HepG2 (cell line): ENCODE results near the gene FGF3. TPM values are rescaled to one million over a fixed set of nuclear protein-coding genes. Genes with fewer than 3 reads are reported as not detected.
A peak's percentile ranks its signal among the peaks of the same experiment; 100 is the strongest.

Source experiments
- ATAC-seq: fragments of 200-7000 bp; cut with Tn5 transposase; 3 replicates; pipeline ENCODE4 v1.9.1; 2020; ENCODE audit warnings: mild to moderate bottlenecking, moderate library complexity
- BruUV-seq: library from RNA; stranded (reverse); fragments of 400-500 nt; replicated peaks from 2 replicates; lab custom pipeline; 2021; lab: Mats Ljungman, UMichigan
- CTCF ChIA-PET: fragments of 300-600 bp; formaldehyde crosslinking; extraction: SDS; loops from one replicate; lab custom pipeline; 2021; ENCODE audit warnings: low total read pairs, inconsistent platforms, low intra/inter-chr PET ratio; lab: Yijun Ruan, JAX
- POLR2A ChIA-PET: fragments of 350-600 bp; sonication (Branson Sonifier 250); formaldehyde crosslinking; loops from one replicate; lab custom pipeline; 2020; ENCODE audit warnings: antibody characterized with exemption, inconsistent platforms; lab: Yijun Ruan, JAX
- DNase-seq: peaks from one replicate; pipeline ENCODE4 v3.0.0-alpha.2; 2015; ENCODE audit warnings: low spot score
- FAIRE-seq: peaks from 3 replicates; lab custom pipeline; 2011; peaks lifted over from hg19 to GRCh38; lab: Jason Lieb, UNC
- H2AFZ ChIP-seq: one replicate; pipeline ENCODE4 v1.6.1; 2011; ENCODE audit warnings: low read length, inconsistent platforms
- H3K27ac ChIP-seq: fragments of 300-600 bp; 3 replicates; pipeline ENCODE4 v1.8.0; 2011; ENCODE audit warnings: mixed run types, mild to moderate bottlenecking, mixed read lengths, low read length, inconsistent platforms; ENCODE audit not compliant: insufficient read depth; ENCODE audit errors: extremely low read length
- H3K27me3 ChIP-seq, 2 experiments: fragments of 200-600 bp in 1 of 2; 2 replicates in 1 of 2; 3 replicates in 1 of 2; pipeline versions ENCODE4 v1.6.0 to v1.8.0; 2011; ENCODE audit warnings: low read length in 2 of 2, mild to moderate bottlenecking in 2 of 2, moderate library complexity in 2 of 2, inconsistent platforms in 1 of 2; ENCODE audit not compliant: insufficient read depth in 2 of 2, control insufficient read depth in 1 of 2
- H3K36me3 ChIP-seq, 2 experiments: fragments of 200-600 bp in 1 of 2; replicated peaks in 1 of 2; 2 replicates in 1 of 2; 3 replicates in 1 of 2; pipeline versions ENCODE4 v1.5.1 to v1.8.0; 2011; ENCODE audit warnings: low read length in 2 of 2, inconsistent platforms in 1 of 2; ENCODE audit not compliant: insufficient read depth in 2 of 2, control insufficient read depth in 1 of 2
- H3K4me1 ChIP-seq: 2 replicates; pipeline ENCODE4 v1.5.1; 2012; ENCODE audit warnings: low read length, inconsistent platforms; ENCODE audit not compliant: insufficient read depth
- H3K4me2 ChIP-seq: 2 replicates; pipeline ENCODE4 v1.6.0; 2011; ENCODE audit warnings: low read depth, low read length, inconsistent platforms
- H3K4me3 ChIP-seq, 3 experiments: fragments of 200-600 bp in 1 of 3; sonication (generic), shearing (Covaris generic) in 1 of 3; replicated peaks in 1 of 3; 2 replicates each; pipeline ENCODE4 v1.5.1; 2011 to 2016; ENCODE audit warnings: low read length in 3 of 3, inconsistent platforms in 2 of 3, low read depth in 2 of 3, mild to moderate bottlenecking in 2 of 3, control low read depth in 1 of 3, mixed read lengths in 1 of 3; ENCODE audit not compliant: insufficient read depth in 1 of 3
- H3K79me2 ChIP-seq: one replicate; pipeline ENCODE4 v1.6.1; 2011; ENCODE audit warnings: low read length, inconsistent platforms; ENCODE audit not compliant: insufficient read depth
- H3K9ac ChIP-seq: 2 replicates; pipeline ENCODE4 v1.6.0; 2011; ENCODE audit warnings: mild to moderate bottlenecking, low read depth, low read length, inconsistent platforms; ENCODE audit not compliant: insufficient read depth
- H3K9me3 ChIP-seq: 2 replicates; pipeline ENCODE4 v1.5.1; 2012; ENCODE audit warnings: mild to moderate bottlenecking, low read length
- H4K20me1 ChIP-seq: 2 replicates; pipeline ENCODE4 v1.6.0; 2011; ENCODE audit warnings: inconsistent platforms, mild to moderate bottlenecking, low read length, moderate library complexity; ENCODE audit not compliant: insufficient read depth
- CAMTA2 ChIP-seq: sonication (generic); formaldehyde crosslinking; IDR thresholded peaks from 2 replicates; pipeline ENCODE4 v1.4.0; 2020; ENCODE audit warnings: mild to moderate bottlenecking, missing genetic modification reagents, borderline replicate concordance
- EHMT2 ChIP-seq: fragments of 200-600 bp; sonication (generic); IDR thresholded peaks from 2 replicates; pipeline ENCODE4 v1.7.0; 2017; ENCODE audit warnings: antibody characterized with exemption, low read depth, low read length, borderline replicate concordance
- HNF4A ChIP-seq: sonication (generic); formaldehyde crosslinking; IDR thresholded peaks from 2 replicates; pipeline ENCODE4 v1.4.0; 2020; ENCODE audit warnings: missing genetic modification reagents
- HNF4G ChIP-seq, 2 experiments: sonication (generic) in 1 of 2; formaldehyde crosslinking in 1 of 2; IDR thresholded peaks; 2 replicates each; pipeline versions ENCODE4 v1.4.0 to v1.6.1; 2011 to 2020; ENCODE audit warnings: borderline replicate concordance in 2 of 2, low read depth in 2 of 2, mild to moderate bottlenecking in 2 of 2, low read length in 1 of 2, missing genetic modification reagents in 1 of 2, moderate library complexity in 1 of 2
- MLX ChIP-seq: IDR thresholded peaks from 2 replicates; pipeline ENCODE4 v1.6.1; 2016
- MTF1 ChIP-seq: sonication (generic); formaldehyde crosslinking; IDR thresholded peaks from 2 replicates; pipeline ENCODE4 v1.5.0; 2020; ENCODE audit warnings: missing genetic modification reagents
- NCOA5 ChIP-seq: sonication (generic); formaldehyde crosslinking; IDR thresholded peaks from 2 replicates; pipeline ENCODE4 v1.4.0; 2020; ENCODE audit warnings: missing genetic modification reagents
- POGZ ChIP-seq: sonication (generic); formaldehyde crosslinking; IDR thresholded peaks from 2 replicates; pipeline ENCODE4 v1.4.0; 2020; ENCODE audit warnings: mild to moderate bottlenecking, missing genetic modification reagents
- SMAD1 ChIP-seq: sonication (generic); formaldehyde crosslinking; IDR thresholded peaks from 2 replicates; pipeline ENCODE4 v1.4.0; 2020; ENCODE audit warnings: missing genetic modification reagents, low read depth, mild to moderate bottlenecking, borderline replicate concordance
- ZBTB3 ChIP-seq: sonication (generic); formaldehyde crosslinking; IDR thresholded peaks from 2 replicates; pipeline ENCODE4 v1.4.0; 2020; ENCODE audit warnings: low read depth, mild to moderate bottlenecking, moderate library complexity, missing genetic modification reagents, borderline replicate concordance
- ZNF350 ChIP-seq: sonication (generic); formaldehyde crosslinking; IDR thresholded peaks from 2 replicates; pipeline ENCODE4 v1.4.0; 2020; ENCODE audit warnings: mild to moderate bottlenecking, low read depth, missing genetic modification reagents, borderline replicate concordance
- ZNF562 ChIP-seq: sonication (generic); formaldehyde crosslinking; IDR thresholded peaks from 2 replicates; pipeline ENCODE4 v1.8.0; 2022; ENCODE audit warnings: missing genetic modification reagents, borderline replicate concordance
- ZNF629 ChIP-seq: sonication (generic); formaldehyde crosslinking; conservative IDR thresholded peaks from 2 replicates; pipeline ENCODE4 v1.5.0; 2020; ENCODE audit warnings: missing genetic modification reagents
- ZNF670 ChIP-seq: sonication (generic); formaldehyde crosslinking; IDR thresholded peaks from 2 replicates; pipeline ENCODE4 v1.8.0; 2022; ENCODE audit warnings: mild to moderate bottlenecking, missing genetic modification reagents, borderline replicate concordance
- ZNF776 ChIP-seq: sonication (generic); formaldehyde crosslinking; IDR thresholded peaks from 2 replicates; pipeline ENCODE4 v1.4.0; 2020; ENCODE audit warnings: mild to moderate bottlenecking, missing genetic modification reagents
- WGBS: methylation state at CpG from one replicate; pipeline ENCODE4 v1.1.6; 2017; ENCODE audit warnings: low lambda C conversion rate; 5-methylcytosine and 5-hydroxymethylcytosine counted together
- in situ Hi-C: cut with HindIII; loops from 2 replicates; pipeline ENCODE4 v1.10.0; 2017; ENCODE audit warnings: low pct_unique_long_range_greater_than_20kb; ENCODE audit not compliant: extremely low pct_ligation_motif_present
- intact Hi-C: fragments of 100-400 bp; cut with micrococcal nuclease; formaldehyde crosslinking; loops from one replicate; pipeline ENCODE4 v1.10.0; 2022; ENCODE audit not compliant: unreplicated experiment
- polyA plus RNA-seq, 8 experiments: library from polyadenylated mRNA; depleted of rRNA in 3 of 8; stranded (reverse) in 7 of 8; unstranded in 1 of 8; fragments of >200 nt; fragmentation: Illumina TruSeq in 4 of 8; extraction: Trizol in 4 of 8; gene quantifications; 2 replicates each; pipeline versions ENCODE4 v1.2.1 to v1.2.3, GENCODE V29; 2011 to 2016; ENCODE audit warnings: low read depth in 4 of 8, missing spikeins in 1 of 8, mixed read lengths in 1 of 8; ENCODE audit not compliant: insufficient read depth in 1 of 8
- total RNA-seq, 5 experiments: library from RNA; depleted of rRNA; stranded (reverse); fragments of >200 nt; fragmentation: Illumina TruSeq; extraction: Trizol; gene quantifications; 2 replicates each; pipeline ENCODE4 v1.2.3, GENCODE V29; 2016; ENCODE audit warnings: low read depth in 1 of 5

The FGF3 gene
- total and polyA plus RNA-seq, 2 of the 13 experiments (the other 11 are each of a cell fraction or from before 2014, with no cell fraction given): not detected

GRCh38 chr11:69826773-69827172 is 7.6 kb upstream of the FGF3 start:
- Histone ChIP-seq H2AFZ (no peak overlapping the region), H3K36me3 (no peaks in the 10 kb centered on the region), H3K4me2 (no peak overlapping the region), H3K79me2 (no peaks in the 10 kb centered on the region), H3K4me1 (peaks cover 17% of the 10 kb centered on the region), H4K20me1 (no peaks in the 10 kb centered on the region), H3K27ac (no peak overlapping the region), H3K27me3 (peaks cover 6 to 35% of the 10 kb centered on the region in 2 experiments; a peak in 3 of 5 replicates), H3K4me3 (no peak overlapping the region), H3K9me3 (no peaks in the 10 kb centered on the region), H3K9ac (no peak overlapping the region)
- in situ Hi-C loops: no loop called here
- intact Hi-C loops: no loop called here
- TF ChIP-seq ZNF629: peak; percentile 67
- TF ChIP-seq ZNF350 (CRISPR knock-in tag): no peak
- DNase-seq: no peak
- ChIA-PET POLR2A (no interaction called here), CTCF (no interaction called here)
- no TSS peak for BruUV-seq
- no peak for ATAC-seq
- WGBS: 56% methylated on average over 10 of the region's 10 CpGs
- FAIRE-seq: no peak

GRCh38 chr11:69825941-69826340 is 6.7 kb upstream of the FGF3 start:
- no peak overlapping the region for H3K4me2 ChIP-seq
- FAIRE-seq (no peak), DNase-seq (no peak), ATAC-seq (no peak)
- H4K20me1 ChIP-seq: no peaks in the 10 kb centered on the region
- H3K27me3 ChIP-seq: peaks cover 9 to 42% of the 10 kb centered on the region in 2 experiments; a peak in 4 of 5 replicates
- WGBS: 41% methylated on average over 4 of the region's 8 CpGs
- BruUV-seq: no TSS peak
- no peak overlapping the region for H2AFZ ChIP-seq
- CTCF ChIA-PET: no interaction called here
- no peaks in the 10 kb centered on the region for H3K36me3 ChIP-seq
- in situ Hi-C loops (no loop called here), intact Hi-C loops (no loop called here)
- TF ChIP-seq HNF4G (IDR thresholded peaks at IDR 0.05; ENCODE audit: borderline replicate concordance, low read depth, low read length): no peak
- TF ChIP-seq HNF4G (CRISPR knock-in tag; IDR thresholded peaks at IDR 0.05; ENCODE audit: borderline replicate concordance, low read depth): no peak
- TF ChIP-seq CAMTA2 (CRISPR knock-in tag): no peak
- TF ChIP-seq NCOA5 (CRISPR knock-in tag): no peak
- no peak for TF ChIP-seq ZNF776 (CRISPR knock-in tag)
- no peak for TF ChIP-seq MLX (CRISPR knock-in tag)
- TF ChIP-seq ZNF562: no peak
- TF ChIP-seq HNF4A (CRISPR knock-in tag): no peak
- TF ChIP-seq EHMT2: no peak
- TF ChIP-seq MTF1: no peak
- no peak for TF ChIP-seq POGZ (CRISPR knock-in tag)
- TF ChIP-seq ZBTB3 (CRISPR knock-in tag): no peak
- TF ChIP-seq ZNF670: no peak
- no peak for TF ChIP-seq SMAD1 (CRISPR knock-in tag)
- H3K4me1 ChIP-seq: peaks cover 17% of the 10 kb centered on the region
- no peak overlapping the region for H3K4me3 ChIP-seq
- H3K9ac ChIP-seq: no peak overlapping the region
- no peaks in the 10 kb centered on the region for H3K9me3 ChIP-seq
- H3K27ac ChIP-seq: no peak overlapping the region
- POLR2A ChIA-PET: no interaction called here
- no peaks in the 10 kb centered on the region for H3K79me2 ChIP-seq
